WI38 (cell line): ENCODE measurements around the gene INTS6.

Experiments used
- H3K4me3 ChIP-seq: 2 replicates; pipeline ENCODE4 v1.5.1; 2011; ENCODE audit warnings: low read depth, mild to moderate bottlenecking, control low read depth, low read length
- TF ChIP-seq, protein P1 (sequence below): IDR thresholded peaks from 2 replicates; pipeline ENCODE4 v1.5.1; 2012; ENCODE audit warnings: low read depth, mild to moderate bottlenecking, control low read depth, low read length

Gene INTS6

GRCh38 chr13:51444922-51445321 lies 7.9 kb downstream of the INTS6 start:
- H3K4me3 ChIP-seq = no peak overlapping the region
- TF ChIP-seq, protein P1, sequence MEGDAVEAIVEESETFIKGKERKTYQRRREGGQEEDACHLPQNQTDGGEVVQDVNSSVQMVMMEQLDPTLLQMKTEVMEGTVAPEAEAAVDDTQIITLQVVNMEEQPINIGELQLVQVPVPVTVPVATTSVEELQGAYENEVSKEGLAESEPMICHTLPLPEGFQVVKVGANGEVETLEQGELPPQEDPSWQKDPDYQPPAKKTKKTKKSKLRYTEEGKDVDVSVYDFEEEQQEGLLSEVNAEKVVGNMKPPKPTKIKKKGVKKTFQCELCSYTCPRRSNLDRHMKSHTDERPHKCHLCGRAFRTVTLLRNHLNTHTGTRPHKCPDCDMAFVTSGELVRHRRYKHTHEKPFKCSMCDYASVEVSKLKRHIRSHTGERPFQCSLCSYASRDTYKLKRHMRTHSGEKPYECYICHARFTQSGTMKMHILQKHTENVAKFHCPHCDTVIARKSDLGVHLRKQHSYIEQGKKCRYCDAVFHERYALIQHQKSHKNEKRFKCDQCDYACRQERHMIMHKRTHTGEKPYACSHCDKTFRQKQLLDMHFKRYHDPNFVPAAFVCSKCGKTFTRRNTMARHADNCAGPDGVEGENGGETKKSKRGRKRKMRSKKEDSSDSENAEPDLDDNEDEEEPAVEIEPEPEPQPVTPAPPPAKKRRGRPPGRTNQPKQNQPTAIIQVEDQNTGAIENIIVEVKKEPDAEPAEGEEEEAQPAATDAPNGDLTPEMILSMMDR = no peak

GRCh38 chr13:51440381-51440780 lies 12.5 kb downstream of the INTS6 start:
- H3K4me3 ChIP-seq = no peak overlapping the region
- TF ChIP-seq, protein P1 = no peak

- H3K4me3 ChIP-seq = no peak overlapping the region
- TF ChIP-seq, protein P1 = no peak
These were observed 15.2 kb downstream of the INTS6 start for GRCh38 chr13:51437550-51438127.

DNA sequence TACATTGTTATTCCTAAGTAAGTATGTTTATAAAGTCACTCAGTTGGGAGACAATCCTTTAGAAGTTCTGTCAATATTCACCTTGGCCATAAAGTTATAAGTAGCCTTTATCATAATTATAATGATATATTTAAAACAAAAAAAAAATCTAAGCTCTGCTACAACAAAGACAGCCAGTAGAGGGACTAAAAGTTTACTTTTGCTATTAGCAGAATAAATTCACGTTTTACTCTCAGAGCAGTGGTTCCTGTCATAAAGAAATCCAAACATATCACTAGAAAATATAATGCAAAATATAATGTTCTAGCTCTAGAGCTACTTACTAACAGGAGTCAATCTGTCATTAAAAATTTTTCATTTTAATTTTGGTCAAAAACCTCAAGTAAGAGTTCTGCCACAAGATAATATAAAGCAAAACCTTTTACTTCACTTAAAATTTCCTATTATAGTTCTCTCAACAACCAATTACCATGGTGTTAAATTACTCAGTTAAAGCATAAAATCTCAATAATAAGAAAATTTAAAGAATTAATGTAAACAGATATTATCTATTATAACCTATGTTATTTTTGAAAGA lies 17.7 kb downstream of the INTS6 start:
- TF ChIP-seq, protein P1 = peak; percentile 28; the same call in 1 of the 2 replicates
- H3K4me3 ChIP-seq = no peak overlapping the region

DNA sequence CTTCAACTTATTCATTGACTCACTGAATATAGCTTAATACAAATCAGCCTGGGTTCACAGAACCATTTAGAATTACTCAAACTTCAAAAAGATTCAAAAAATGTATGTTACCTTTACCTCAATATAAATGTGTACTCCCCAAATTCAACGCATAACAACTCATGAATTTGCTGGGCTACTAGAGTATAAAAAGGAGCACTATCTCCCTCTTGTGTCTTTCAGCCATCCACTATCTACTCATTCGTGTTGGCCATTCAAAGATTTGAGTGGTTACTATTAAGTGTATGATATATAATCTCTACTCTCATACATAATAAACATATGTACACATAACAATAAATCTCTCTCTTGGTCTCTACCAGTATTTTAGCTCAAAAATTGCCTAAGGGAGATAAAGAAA lies 20.3 kb downstream of the INTS6 start:
- TF ChIP-seq, protein P1 = no peak
- H3K4me3 ChIP-seq = no peak overlapping the region

- TF ChIP-seq, protein P1 = no peak
- H3K4me3 ChIP-seq = no peak overlapping the region
These were observed 25.9 kb downstream of the INTS6 start for GRCh38 chr13:51426982-51427381.

DNA sequence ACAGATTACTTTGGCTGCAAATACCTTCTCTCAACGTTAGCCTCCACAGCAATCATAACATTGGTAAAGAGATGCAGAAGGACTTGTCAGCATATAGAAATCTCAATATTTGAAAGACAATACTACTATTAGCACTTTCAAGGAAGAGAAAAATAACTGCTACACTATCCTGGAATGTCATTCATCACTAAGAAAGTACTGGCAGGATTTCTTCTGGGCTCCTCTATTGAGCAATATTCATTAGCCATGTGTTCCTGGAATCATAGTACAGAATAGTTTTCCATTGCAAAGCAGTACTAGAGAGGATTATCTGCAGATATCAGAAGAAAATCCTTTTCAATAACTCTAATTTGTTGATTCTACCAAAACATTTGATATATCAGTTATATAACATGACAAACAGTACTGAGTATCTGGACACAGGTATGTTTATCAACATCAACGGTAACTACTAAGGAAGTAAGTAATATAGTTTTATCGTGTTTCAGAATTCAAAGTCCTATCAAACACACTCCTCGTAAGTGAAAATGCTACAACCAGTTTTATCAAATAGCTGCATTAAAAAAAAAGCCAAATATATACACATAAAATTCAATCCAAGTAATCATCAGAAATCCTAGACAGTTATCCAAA lies 27.3 kb downstream of the INTS6 start:
- no peak overlapping the region for H3K4me3 ChIP-seq
- TF ChIP-seq, protein P1 = no peak
